ENCODE data around the gene PRTG.
A peak's percentile ranks its signal among the peaks of the same experiment; 100 is the strongest.
"Not testable (repeated sequence)": the region's sequence is repeated elsewhere in the genome, so short reads cannot be mapped to it uniquely, and the experiment has no call there.

PRTG gene

GRCh38 chr15:55630858-55631257 is 112.1 kb downstream of the PRTG start:
- DNase-seq (ENCODE audit: low read depth in 2 of 2) = no peak

DNA sequence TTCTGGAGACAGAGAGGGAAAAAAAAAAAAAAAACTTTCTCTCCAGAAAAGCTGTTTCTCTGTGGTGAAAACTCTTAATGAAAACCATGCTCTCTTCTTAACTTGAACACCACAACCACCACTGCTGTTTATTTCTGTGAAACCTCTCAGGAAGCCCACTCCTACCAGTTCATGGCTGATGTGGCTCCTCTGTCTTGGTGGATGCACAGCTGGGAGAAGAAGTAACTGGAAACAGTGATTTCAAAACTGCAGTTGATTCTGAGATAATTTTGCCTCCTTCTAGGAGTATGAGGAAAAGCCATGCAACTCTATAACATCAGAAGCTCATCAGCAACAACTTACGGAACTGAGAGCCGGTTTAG is 114.6 kb downstream of the PRTG start:
- DNase-seq (ENCODE audit: low read depth in 2 of 2) = no peak

DNA sequence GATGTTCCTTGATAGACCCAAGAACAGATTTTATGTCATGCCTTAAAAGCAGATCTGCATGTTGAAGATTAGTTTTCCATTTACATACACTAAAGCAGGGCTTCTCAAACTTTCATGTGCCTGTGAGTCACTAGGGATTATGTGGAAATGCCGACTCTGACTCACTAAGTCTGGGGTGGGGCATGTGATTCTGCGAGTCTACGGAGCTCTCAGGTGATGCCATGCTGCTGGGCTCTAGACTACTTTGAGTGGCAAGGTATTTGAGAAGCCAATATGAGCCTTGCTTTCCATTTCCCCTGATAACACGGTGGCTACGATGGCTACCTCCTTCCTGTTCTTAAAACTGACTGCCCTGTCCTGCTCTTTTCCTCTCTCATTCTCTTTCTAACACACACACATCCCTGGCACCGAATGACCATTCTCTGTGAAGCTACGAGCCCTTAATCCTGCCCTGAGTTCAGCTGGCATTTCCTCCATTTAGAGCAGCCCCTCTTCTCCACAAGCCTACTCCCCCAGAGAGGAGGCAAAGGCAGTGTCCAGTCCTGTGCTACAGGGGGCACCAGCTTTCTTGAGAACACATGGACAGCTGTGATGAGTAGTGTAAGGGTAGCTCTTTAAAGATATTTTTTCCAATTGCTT is 115.1 kb downstream of the PRTG start:
- no peak for DNase-seq (ENCODE audit: low read depth in 2 of 2)

DNA sequence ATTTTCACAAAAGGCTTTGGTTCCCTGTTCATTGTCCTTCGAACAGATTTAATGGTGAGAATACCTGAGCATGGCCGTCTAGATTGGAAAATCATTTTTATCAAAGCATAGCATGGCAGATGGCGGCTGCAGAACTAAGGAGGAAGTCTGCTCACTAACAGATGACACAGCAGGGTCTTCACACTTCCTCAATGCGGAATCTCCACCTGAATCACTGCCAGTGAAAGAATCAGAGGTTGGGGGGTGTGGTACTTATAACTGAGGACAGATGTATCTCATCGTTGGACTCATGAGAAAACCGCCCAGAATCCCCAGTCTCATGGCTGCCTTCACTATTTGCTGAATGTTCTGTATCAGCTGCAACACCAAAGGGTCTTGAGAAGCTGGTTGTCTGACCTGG is 123.2 kb downstream of the PRTG start:
- DNase-seq (ENCODE audit: low read depth in 2 of 2) = no peak

DNA sequence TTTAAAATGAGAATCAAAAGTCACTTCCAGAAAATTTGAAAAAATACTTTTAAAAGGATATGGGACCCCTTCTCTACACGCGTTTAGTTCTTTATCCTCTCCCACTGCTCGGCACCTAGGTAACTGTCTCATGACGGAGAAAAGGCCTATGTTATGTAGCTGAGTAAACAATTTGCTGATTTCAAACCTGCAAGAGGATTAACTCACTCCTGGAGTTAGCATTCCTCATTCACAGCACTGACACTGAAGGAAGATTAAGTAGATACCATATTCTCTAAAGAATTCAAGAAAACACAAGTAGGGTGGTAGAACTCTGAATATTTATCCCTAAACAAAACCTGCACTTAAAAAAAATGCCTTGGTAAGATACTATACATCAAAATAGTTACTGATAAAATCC is 124.6 kb downstream of the PRTG start:
- DNase-seq (ENCODE audit: low read depth in 2 of 2) = no peak

DNA sequence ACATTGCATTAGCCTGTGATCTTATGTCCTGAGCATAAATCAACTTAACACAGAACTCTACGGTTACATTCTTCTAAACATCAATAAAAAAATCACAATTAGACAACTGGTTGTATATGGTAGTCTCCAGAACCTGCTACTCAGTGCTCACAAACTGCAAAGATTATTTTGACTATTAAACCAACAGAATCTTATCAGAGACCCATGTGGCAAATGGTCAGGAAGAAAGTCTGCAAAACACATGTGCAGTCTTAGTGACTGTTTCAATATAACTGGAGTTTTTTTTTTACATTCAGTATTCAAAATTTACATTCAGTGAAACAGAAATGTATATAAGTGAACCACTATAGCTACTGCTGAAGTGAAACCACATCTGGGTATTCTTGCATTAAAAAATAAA is 127.5 kb downstream of the PRTG start:
- DNase-seq (ENCODE audit: low read depth in 2 of 2) = no peak

GRCh38 chr15:55613727-55614126 is 129.2 kb downstream of the PRTG start:
- no peak for DNase-seq (ENCODE audit: low read depth in 2 of 2)

- no peak for DNase-seq (ENCODE audit: low read depth in 2 of 2)
These were observed 136.7 kb downstream of the PRTG start for GRCh38 chr15:55606214-55606613.

GRCh38 chr15:55601374-55601773 is 141.6 kb downstream of the PRTG start:
- DNase-seq (ENCODE audit: low read depth in 2 of 2) = no peak

GRCh38 chr15:55599439-55599838 is 143.5 kb downstream of the PRTG start:
- DNase-seq (ENCODE audit: low read depth in 2 of 2) = no peak

DNA sequence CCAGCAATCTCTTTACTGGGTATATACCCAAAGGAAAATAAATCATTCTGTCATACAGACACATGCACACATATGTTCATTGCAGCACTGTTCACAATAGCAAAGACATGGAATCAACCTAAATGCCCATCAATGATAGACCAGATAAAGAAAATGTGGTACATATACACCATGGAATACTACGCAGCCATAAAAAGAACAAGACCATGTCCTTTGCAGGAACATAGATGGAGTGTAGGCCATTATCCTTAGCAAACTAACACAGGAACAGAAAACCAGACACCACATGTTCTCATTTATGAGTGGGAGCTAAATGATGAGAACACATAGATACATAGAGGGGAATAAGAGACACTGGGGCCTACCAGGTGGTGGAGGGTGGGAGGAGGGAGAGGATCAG is 149.9 kb downstream of the PRTG start:
- DNase-seq (ENCODE audit: low read depth in 2 of 2) = not testable (repeated sequence)

DNA sequence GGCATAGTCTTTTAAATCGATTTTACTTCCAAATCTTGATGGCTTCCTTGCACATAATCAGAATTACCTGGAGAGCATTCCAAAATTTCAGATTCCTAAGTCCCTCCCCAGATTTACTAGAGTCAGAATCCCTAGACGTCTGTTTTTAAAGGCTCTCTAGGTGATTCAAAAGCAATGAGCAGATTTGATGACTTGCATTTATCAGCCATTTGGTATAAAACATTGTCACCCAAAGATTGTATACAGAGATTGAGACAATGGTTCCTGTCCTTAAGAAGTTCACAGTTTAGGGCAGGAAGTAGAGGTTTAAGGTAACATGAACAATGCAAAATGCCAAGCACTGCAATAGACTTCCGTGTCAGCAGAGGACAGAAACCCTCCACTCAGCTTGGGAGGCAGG is 152.2 kb downstream of the PRTG start:
- no peak for DNase-seq (ENCODE audit: low read depth in 2 of 2)

GRCh38 chr15:55589287-55589686 is 153.7 kb downstream of the PRTG start:
- DNase-seq (ENCODE audit: low read depth in 2 of 2) = no peak

GRCh38 chr15:55588815-55589115 is 154.2 kb downstream of the PRTG start:
- DNase-seq (ENCODE audit: low read depth in 2 of 2) = no peak

DNA sequence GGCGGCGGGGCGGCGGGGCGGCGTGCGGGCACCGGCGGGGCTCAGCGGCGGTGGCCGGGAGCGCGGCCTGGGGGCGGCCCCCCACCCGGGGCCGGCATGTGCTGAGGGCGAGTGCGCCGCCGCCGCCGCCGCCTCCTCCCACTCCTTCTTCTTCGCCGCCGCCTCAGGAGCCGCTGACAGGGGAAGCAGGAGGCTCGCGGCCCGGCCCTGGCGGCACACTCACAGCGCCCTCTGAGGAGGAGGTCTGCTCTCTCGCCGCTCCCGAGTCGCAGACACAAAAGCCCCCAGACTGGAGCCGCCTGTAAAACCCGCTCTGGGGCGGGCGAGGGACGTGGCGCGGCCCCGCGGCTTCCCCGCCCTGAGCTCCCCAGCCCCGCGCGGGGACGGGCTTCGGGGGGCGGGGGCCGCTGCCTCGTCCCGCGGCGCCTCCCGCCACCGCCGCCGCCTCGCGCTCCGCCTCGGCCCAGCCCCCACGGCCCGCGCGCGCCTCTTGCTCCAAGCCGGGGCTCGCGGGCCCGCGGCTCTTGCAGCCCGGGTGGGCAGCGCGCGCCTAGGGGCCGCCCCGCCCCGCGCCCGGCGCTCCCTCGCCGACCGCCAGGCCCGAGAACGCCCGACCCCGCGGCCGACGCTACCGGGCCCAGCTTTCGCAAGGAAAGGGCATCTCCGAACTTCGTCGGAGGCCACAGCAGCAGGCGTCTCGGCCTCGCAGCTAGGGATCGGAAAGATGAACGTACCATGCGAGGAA is 154.7 kb downstream of the PRTG start, which contains the start of gene PYGO1:
TSS of gene PYGO1 (minus strand) at position 276 of the 745 bp plus-strand sequence. CDS start 462 bp downstream, outside the sequence.
- peak in 1 of 2 donors; percentile 6 for DNase-seq (ENCODE audit: low read depth in 2 of 2)

DNA sequence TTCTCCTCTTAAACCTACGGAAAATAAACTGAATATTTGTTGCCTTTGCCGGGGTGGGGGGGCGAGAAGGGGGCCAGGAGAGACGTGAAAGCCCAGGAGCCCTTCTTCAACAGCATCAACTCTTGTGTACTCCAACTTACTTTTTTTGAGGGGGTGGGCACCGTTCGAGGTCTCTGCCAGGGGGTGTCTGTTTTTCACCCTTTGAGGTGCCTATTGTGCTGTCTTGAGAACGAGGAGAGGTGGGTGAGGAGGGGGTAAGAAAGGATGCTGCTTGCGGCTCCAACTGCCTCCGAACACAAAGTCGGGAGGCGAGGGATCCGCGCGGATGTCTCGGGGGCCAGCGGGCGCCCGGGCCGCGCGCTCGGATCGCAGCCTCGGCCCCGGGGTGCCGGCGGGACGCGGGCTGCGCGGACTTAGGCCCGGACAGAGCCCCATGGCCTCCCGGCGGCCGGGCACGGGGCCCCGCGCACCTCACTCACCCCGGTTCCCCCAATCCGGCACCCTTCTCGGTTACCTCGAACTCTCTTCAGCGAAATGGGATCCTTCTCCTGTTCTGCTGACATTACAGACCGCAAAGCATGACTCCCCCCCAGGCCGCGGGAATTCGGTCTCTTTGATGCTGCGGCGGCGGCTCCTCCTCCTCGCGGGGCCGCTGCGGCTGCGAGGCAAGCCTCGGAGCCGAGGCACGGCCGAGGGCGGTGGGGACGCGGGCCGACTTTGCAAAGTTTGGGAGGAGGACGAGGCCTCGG is 155.5 kb downstream of the PRTG start:
- DNase-seq (ENCODE audit: low read depth in 2 of 2) = no peak

GRCh38 chr15:55586808-55587207 is 156.1 kb downstream of the PRTG start:
- no peak for DNase-seq (ENCODE audit: low read depth in 2 of 2)

DNA sequence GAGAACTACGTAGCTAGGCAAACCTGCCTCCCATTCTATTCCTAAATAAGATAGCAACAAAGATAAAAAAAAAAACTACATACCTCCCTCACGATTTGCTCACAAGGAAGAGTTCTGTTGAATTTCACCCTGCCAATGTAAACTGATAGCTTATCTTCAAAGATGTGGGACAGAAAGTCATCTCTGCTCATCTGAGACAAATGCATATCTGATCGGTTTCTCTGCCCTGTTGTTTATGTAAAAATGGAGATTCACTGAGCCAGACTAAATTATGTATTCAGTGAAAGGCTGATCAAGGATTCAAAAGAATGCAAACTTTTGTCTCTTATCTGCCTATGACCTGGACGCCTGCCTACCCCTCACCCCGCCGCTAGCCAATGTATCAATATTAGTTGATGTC is 166.0 kb downstream of the PRTG start:
- no peak for DNase-seq (ENCODE audit: low read depth in 2 of 2)

GRCh38 chr15:55574096-55574495 is 168.9 kb downstream of the PRTG start:
- no peak for DNase-seq (ENCODE audit: low read depth in 2 of 2)

DNA sequence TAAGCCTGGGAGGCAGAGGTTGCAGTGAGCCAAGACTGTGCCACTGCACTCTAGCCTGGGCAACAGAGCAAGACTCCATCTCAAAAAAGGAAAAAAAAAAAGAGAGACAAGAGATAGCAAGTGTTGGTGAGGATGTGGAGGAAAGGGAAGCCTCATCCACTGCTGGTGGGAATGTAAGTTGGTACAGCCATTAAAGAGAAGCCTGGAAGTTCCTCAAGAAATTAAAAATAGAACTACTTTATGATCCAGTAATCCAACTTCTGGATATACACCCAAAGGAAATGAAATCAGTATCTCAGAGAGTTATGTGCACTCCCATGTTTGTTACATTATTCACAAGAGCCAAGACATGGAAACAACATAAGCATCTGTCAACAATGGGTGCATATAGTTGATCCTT is 169.7 kb downstream of the PRTG start:
- DNase-seq (ENCODE audit: low read depth in 2 of 2) = no peak

DNA sequence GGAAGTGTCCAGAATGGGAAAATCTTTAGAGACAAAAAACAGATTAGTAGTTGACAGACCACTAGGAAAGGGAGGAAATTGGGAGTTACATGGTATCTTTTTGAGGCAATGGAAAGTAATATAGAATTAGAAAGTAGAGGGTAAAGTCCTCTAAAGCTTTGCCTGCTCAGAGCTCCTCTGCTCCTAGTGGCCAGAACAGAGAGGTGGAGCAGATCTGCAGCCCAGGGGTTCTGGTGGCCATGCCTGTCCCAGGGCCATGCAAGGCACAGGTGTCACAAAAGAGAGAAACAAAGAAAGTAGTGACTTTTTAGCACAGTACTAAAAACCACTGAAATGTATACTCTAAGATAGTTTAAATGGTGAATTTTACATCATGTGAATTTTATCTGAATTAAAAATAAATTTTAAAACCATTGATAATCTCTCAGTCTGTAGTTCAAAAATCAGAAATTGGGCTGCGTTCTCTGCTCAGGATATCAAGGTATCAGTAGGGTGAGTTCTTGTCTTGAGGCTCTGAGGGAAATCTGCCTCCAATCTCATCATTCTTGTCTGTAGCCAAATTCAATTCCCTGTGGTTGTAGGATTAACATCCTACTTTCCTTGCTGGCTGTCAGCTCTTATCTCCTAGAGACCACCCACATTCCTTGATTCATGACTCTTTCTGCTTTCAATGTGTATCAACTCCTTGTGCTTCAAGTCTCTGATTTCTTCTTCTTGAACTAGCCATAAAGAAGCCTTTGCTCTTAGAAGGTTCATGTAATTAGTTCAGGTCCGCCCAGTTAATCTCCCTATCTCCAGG is 178.4 kb downstream of the PRTG start:
- no peak for DNase-seq (ENCODE audit: low read depth in 2 of 2)

- DNase-seq (ENCODE audit: low read depth in 2 of 2) = no peak
These were observed 180.4 kb downstream of the PRTG start for GRCh38 chr15:55562601-55563000.
